ENCODE measurements around the gene MIF4GD. TPM values are rescaled to one million over a fixed set of nuclear protein-coding genes. Genes with fewer than 3 reads are reported as not detected.
"Not testable (repeated sequence)": the region's sequence is repeated elsewhere in the genome, so short reads cannot be mapped to it uniquely, and the experiment has no call there.

Gene MIF4GD
- total RNA-seq, 2 experiments from 2014 or later: 39.0 to 39.1 TPM

DNA sequence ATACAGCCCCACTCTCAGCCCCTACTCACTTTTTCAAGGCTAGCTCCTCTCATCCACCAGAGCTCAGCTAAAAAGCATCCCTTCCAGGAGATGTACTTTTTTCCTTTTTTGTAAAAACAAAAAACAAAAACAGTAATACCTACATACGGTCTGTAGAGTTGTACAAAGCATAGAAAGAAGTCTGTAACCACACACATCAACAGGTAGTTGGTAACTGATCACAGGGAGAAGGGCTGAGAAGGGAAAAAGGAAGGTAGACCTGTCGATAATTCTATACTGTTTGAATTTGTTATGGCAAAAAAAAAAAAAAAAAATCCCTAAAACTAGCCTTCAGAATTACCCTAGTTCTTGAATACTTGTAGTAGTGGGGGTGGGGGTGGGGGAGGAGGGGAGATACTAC lies 17.3 kb upstream of the MIF4GD start:
- Mint-ChIP-seq H3K9me3 (ENCODE audit: low read depth) (no peaks in the 10 kb centered on the region), H3K27me3 (no peaks in the 10 kb centered on the region), H3K4me3 (peak overlapping the region; percentile 86), H3K4me1 (peaks cover 26% of the 10 kb centered on the region), H3K36me3 (ENCODE audit: low read depth) (peaks cover 39% of the 10 kb centered on the region), H3K27ac (peak overlapping the region; percentile 89)
- ChIA-PET CTCF (interaction anchor here (0.7 to 2.2 kb wide), 10 partner anchors 9 to 228 kb away, joined by 3 to 37 read pairs (median 7); partner anchors contain the start of genes MIF4GD and TSEN54), POLR2A (interaction anchor here (0.6 to 2.6 kb wide), 5 partner anchors 16 to 118 kb away, joined by 3 to 27 read pairs (median 11); partner anchors contain the start of genes GGA3, GRB2, MIF4GD and MRPS7)
- intact Hi-C loops (cut with DNase I, micrococcal nuclease): loop anchor here in 1 of 2 experiments (5.0 kb wide), 1 partner anchor 34 kb away; no protein-coding TSS in a partner anchor
- ATAC-seq: no peak
- DNase-seq: no peak

DNA sequence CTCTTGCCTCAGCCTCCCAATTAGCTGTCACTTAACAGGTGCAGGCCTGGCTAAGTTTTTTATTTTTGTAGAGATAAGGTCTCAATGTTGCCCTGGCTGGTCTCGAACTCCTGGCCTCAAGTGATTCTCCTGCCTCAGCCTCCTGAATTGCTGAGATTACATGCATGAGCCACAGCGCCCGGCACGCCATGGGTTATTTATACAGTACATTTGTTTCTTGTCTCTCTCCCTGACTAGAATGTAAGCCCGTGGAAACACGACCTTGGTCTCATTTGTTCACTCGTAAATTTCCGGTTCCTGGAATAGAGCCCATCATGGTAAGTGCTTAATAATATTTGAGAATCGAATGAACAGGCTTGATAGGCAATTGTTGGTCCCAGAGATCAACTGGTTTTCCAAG lies 16.2 kb upstream of the MIF4GD start:
- H3K4me3 Mint-ChIP-seq: peak overlapping the region; percentile 86
- H3K4me1 Mint-ChIP-seq: peaks cover 26% of the 10 kb centered on the region
- H3K27me3 Mint-ChIP-seq: no peaks in the 10 kb centered on the region
- CTCF ChIA-PET: interaction anchor here (0.5 to 1.0 kb wide), 2 partner anchors 39 to 445 kb away, joined by 3 to 4 read pairs; no protein-coding TSS in a partner anchor
- POLR2A ChIA-PET: no interaction called here
- peaks cover 41% of the 10 kb centered on the region for H3K36me3 Mint-ChIP-seq (ENCODE audit: low read depth)
- H3K9me3 Mint-ChIP-seq (ENCODE audit: low read depth): no peaks in the 10 kb centered on the region
- H3K27ac Mint-ChIP-seq: no peak overlapping the region
- DNase-seq (no peak), ATAC-seq (no peak)
- intact Hi-C loops (cut with DNase I, micrococcal nuclease): loop anchor here in 1 of 2 experiments (5.0 kb wide), 1 partner anchor 35 kb away; no protein-coding TSS in a partner anchor

- H3K4me1 Mint-ChIP-seq: peaks cover 17% of the 10 kb centered on the region
- no peaks in the 10 kb centered on the region for H3K27me3 Mint-ChIP-seq
- peaks cover 46% of the 10 kb centered on the region for H3K36me3 Mint-ChIP-seq (ENCODE audit: low read depth)
- CTCF ChIA-PET: interaction anchor here (1.2 to 1.8 kb wide), 3 partner anchors 10 to 171 kb away, joined by 4 to 9 read pairs (median 6); partner anchors contain the start of gene MIF4GD
- H3K27ac Mint-ChIP-seq: no peak overlapping the region
- H3K4me3 Mint-ChIP-seq: no peak overlapping the region
- ATAC-seq (no peak), DNase-seq (no peak)
- POLR2A ChIA-PET: no interaction called here
- intact Hi-C loops (cut with DNase I, micrococcal nuclease): loop anchor here in 1 of 2 experiments (5.0 kb wide), 1 partner anchor 37 kb away; no protein-coding TSS in a partner anchor
- no peaks in the 10 kb centered on the region for H3K9me3 Mint-ChIP-seq (ENCODE audit: low read depth)
Observed at GRCh38 chr17:75285123-75285522, 14.1 kb upstream of the MIF4GD start.

DNA sequence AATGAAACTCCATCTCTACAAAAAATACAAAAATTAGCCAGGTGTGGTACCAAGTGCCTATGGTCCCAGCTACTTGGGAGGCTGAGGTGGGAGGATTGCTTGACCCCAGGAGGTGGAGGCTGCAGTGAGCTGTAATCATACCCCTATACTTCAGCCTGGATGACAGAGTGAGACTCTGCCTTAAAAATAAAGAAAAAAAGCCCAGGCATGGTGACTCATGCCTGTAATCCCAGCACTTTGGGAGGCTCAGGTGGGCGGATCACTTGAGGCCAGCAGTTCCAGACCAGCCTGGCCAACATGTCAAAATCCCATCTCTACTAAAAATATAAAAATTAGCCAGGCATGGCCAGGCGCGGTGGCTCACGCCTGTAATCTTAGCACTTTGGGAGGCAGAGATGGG lies 9.2 kb upstream of the MIF4GD start:
- H3K27me3 Mint-ChIP-seq; H3K9me3 Mint-ChIP-seq (ENCODE audit: low read depth); ATAC-seq; DNase-seq; H3K27ac Mint-ChIP-seq; POLR2A ChIA-PET; intact Hi-C loops (cut with DNase I, micrococcal nuclease); H3K4me1 Mint-ChIP-seq; H3K4me3 Mint-ChIP-seq: not testable (repeated sequence)
- CTCF ChIA-PET: interaction anchor here (1.3 kb wide), 1 partner anchor 9 kb away, joined by 3 read pairs; the partner anchor contains the start of gene MIF4GD
- H3K36me3 Mint-ChIP-seq (ENCODE audit: low read depth): peaks cover 41% of the 10 kb centered on the region

DNA sequence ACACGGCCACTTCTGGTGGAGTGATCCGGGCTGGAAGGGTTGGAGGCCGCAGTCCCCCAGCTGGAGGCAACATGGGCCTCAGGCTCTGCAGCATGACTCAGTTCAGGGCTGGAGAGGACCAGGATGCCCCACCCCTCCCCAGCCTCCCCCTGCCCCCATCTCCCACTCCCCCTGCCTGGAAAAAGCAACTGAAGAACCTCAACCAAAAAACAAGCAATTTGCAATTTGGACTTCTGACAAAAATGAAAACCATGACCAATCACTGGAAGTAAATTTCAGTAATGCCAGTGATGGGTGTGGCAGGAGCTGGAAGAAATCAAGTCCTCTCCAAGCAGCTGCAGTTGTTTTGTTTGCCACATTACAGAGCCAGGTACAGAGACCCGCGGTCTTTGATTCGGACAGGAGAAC lies 6.6 kb upstream of the MIF4GD start:
- H3K9me3 Mint-ChIP-seq (ENCODE audit: low read depth): no peaks in the 10 kb centered on the region
- ChIA-PET POLR2A (no interaction called here), CTCF (interaction anchor here (1.0 to 1.3 kb wide), 2 partner anchors 11 to 134 kb away, joined by 3 to 8 read pairs; partner anchors contain the start of gene SLC25A19)
- no peaks in the 10 kb centered on the region for H3K27me3 Mint-ChIP-seq
- no peak overlapping the region for H3K27ac Mint-ChIP-seq
- H3K36me3 Mint-ChIP-seq (ENCODE audit: low read depth): peaks cover 44% of the 10 kb centered on the region
- H3K4me1 Mint-ChIP-seq: peaks cover 4% of the 10 kb centered on the region
- intact Hi-C loops (cut with DNase I, micrococcal nuclease): no loop called here
- no peak for ATAC-seq
- no peak for DNase-seq
- H3K4me3 Mint-ChIP-seq: no peak overlapping the region

DNA sequence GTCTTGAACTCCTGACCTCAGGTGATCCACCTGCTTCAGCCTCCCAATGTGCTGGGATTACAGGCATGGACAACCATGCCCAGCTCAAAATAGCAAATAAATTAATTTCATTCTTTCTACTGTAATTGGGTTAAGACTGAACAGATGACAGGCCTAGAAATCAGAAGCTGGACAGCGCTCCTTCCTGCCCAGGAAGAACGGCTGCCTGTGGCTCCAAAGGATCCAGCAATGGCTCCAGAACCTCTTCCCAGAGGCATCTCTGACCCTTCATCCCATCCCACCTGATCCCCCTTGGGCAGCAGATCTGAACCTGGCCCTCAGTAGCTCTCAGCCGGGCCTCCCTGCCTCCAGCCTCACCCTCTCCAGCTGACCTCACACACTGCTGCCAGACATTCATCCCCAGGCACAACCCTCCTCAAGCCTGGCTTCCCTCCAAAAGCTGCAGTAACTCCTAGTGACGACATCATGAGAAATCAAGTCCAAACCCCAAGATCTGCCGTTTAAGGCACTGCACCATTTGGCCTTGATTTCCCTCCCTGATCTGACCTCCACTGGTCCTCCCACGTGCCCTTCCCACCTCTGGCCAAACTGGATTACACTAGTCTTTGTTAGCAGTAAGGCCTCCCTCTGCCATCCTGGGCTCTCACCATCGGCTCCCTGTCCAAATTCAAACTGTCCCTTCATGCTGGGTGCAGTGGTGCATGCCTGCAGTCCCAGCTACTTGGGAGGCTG lies 3.1 kb upstream of the MIF4GD start:
- no peaks in the 10 kb centered on the region for H3K9me3 Mint-ChIP-seq (ENCODE audit: low read depth)
- ChIA-PET POLR2A (interaction anchor here (0.5 to 0.6 kb wide), 3 partner anchors 16 to 76 kb away, joined by 3 to 4 read pairs (median 3); no protein-coding TSS in a partner anchor), CTCF (interaction anchor here (0.5 to 6.4 kb wide), 7 partner anchors 11 to 138 kb away, joined by 3 to 78 read pairs (median 3); partner anchors contain the start of genes GGA3 and MRPS7)
- intact Hi-C loops (cut with DNase I, micrococcal nuclease): loop anchor here in 1 of 2 experiments (5.0 kb wide), 1 partner anchor 37 kb away; no protein-coding TSS in a partner anchor
- no peak overlapping the region for H3K4me3 Mint-ChIP-seq
- H3K4me1 Mint-ChIP-seq: peaks cover 16% of the 10 kb centered on the region
- peaks cover 43% of the 10 kb centered on the region for H3K36me3 Mint-ChIP-seq (ENCODE audit: low read depth)
- no peak overlapping the region for H3K27ac Mint-ChIP-seq
- no peak for ATAC-seq
- no peak for DNase-seq
- no peaks in the 10 kb centered on the region for H3K27me3 Mint-ChIP-seq

- intact Hi-C loops (cut with DNase I, micrococcal nuclease): loop anchor here in 1 of 2 experiments (5.0 kb wide), 1 partner anchor 36 kb away; no protein-coding TSS in a partner anchor
- ATAC-seq: no peak
- Mint-ChIP-seq H3K4me3 (peak overlapping the region; percentile 80), H3K36me3 (ENCODE audit: low read depth) (peaks cover 35% of the 10 kb centered on the region), H3K4me1 (peaks cover 21% of the 10 kb centered on the region), H3K9me3 (ENCODE audit: low read depth) (no peaks in the 10 kb centered on the region), H3K27ac (peak overlapping the region; percentile 31), H3K27me3 (no peaks in the 10 kb centered on the region)
- CTCF ChIA-PET: interaction anchor here (1.0 to 6.4 kb wide), 9 partner anchors 9 to 140 kb away, joined by 3 to 78 read pairs (median 9); partner anchors contain the start of genes GGA3, MRPS7 and SLC25A19
- POLR2A ChIA-PET: interaction anchor here (0.5 to 3.6 kb wide), 5 partner anchors 8 to 196 kb away, joined by 3 to 57 read pairs (median 10); partner anchors contain the start of genes GGA3, MRPS7 and SLC25A19
- DNase-seq: no peak
Observed at GRCh38 chr17:75272848-75273184, 1.8 kb upstream of the MIF4GD start.

GRCh38 chr17:75271955-75272847 lies 1.2 kb upstream of the MIF4GD start:
- H3K36me3 Mint-ChIP-seq (ENCODE audit: low read depth): peaks cover 33% of the 10 kb centered on the region
- peak; percentile 2 for ATAC-seq
- peaks cover 21% of the 10 kb centered on the region for H3K4me1 Mint-ChIP-seq
- H3K27ac Mint-ChIP-seq: peak overlapping the region; percentile 81
- DNase-seq: peak; percentile 44
- peak overlapping the region; percentile 80 for H3K4me3 Mint-ChIP-seq
- no peaks in the 10 kb centered on the region for H3K27me3 Mint-ChIP-seq
- intact Hi-C loops (cut with DNase I, micrococcal nuclease): loop anchor here (1.0 to 5.0 kb wide), 12 partner anchors 11 to 399 kb away; partner anchors contain the start of genes GRB2 (in 2 of the 2), SLC25A19 (in 2 of the 2), GGA3 (in 1 of the 2) and MRPS7 (in 1 of the 2)
- ChIA-PET POLR2A (interaction anchor here (0.5 to 3.6 kb wide), 7 partner anchors 7 to 195 kb away, joined by 3 to 57 read pairs (median 8); partner anchors contain the start of genes GGA3, MRPS7 and SLC25A19), CTCF (interaction anchor here (0.6 to 6.4 kb wide), 14 partner anchors 9 to 158 kb away, joined by 3 to 78 read pairs (median 8); partner anchors contain the start of genes GGA3, MRPS7 and SLC25A19)
- H3K9me3 Mint-ChIP-seq (ENCODE audit: low read depth): no peaks in the 10 kb centered on the region

GRCh38 chr17:75271233-75271954 lies 363 bp upstream of the MIF4GD start:
- peak overlapping the region; percentile 81 for H3K27ac Mint-ChIP-seq
- ChIA-PET POLR2A (interaction anchor here (0.6 to 3.6 kb wide), 9 partner anchors 10 to 134 kb away, joined by 3 to 57 read pairs (median 8); partner anchors contain the start of genes GGA3, GRB2, JPT1 and MRPS7), CTCF (interaction anchor here (0.5 to 6.4 kb wide), 28 partner anchors 10 to 391 kb away, joined by 3 to 78 read pairs (median 4); partner anchors contain the start of genes CDR2L, GGA3, MRPS7 and SLC25A19)
- no peaks in the 10 kb centered on the region for H3K27me3 Mint-ChIP-seq
- ATAC-seq (peak; percentile 79), DNase-seq (peak; percentile 93)
- peak overlapping the region; percentile 80 for H3K4me3 Mint-ChIP-seq
- no peaks in the 10 kb centered on the region for H3K9me3 Mint-ChIP-seq (ENCODE audit: low read depth)
- peaks cover 21% of the 10 kb centered on the region for H3K4me1 Mint-ChIP-seq
- intact Hi-C loops (cut with DNase I, micrococcal nuclease): loop anchor here (1.0 to 5.0 kb wide), 12 partner anchors 10 to 398 kb away; partner anchors contain the start of genes GRB2 (in 2 of the 2), SLC25A19 (in 2 of the 2), GGA3 (in 1 of the 2) and MRPS7 (in 1 of the 2)
- peaks cover 36% of the 10 kb centered on the region for H3K36me3 Mint-ChIP-seq (ENCODE audit: low read depth)

Measured in activated CD4-positive, alpha-beta T cell treated with anti-CD3 and anti-CD28 coated beads for 36 hours (primary cell).